IPS DF 19.7 (cell line): ENCODE measurements around the gene GREM1.

Experiments used
- DNase-seq: peaks from one replicate; pipeline ENCODE4 v3.0.0-alpha.2; 2013; ENCODE audit warnings: low read depth, low spot score

GREM1 gene

DNA sequence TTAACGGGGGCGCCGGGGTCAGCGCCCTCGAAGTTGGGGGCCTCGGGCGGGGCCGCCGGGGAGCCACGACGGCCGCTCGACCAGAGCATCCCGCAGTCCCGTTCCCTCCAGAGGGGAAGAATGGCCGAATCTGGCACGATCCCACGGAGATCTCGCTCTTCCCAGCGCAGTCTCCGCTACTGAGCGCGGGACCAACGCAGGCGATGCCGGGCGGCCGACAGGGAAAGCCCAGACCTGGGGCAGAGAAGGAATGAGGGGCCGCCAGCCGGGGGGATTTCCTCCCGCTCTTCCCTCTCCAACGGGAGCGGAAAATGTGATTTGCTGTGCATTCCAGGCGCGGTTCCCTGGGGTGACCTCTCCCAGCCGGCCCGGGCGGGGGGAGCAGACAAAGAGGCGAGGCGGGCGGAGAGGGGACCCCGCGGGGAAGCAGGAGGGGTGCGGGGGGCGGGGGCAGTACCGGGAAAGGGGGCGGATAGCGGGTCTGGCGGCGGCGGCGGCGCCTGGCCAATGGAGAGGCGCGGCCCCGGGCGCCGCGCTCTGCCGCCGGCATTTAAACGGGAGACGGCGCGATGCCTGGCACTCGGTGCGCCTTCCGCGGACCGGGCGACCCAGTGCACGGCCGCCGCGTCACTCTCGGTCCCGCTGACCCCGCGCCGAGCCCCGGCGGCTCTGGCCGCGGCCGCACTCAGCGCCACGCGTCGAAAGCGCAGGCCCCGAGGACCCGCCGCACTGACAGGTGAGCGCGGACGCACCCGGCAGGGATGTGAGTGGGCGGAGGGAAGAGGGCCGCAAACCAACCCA is at the start of gene GREM1:
Gene GREM1 (plus strand): TSS at position 579 of the 801 bp plus-strand sequence. CDS start 12,687 bp downstream, outside the sequence.
- no peak for DNase-seq

DNA sequence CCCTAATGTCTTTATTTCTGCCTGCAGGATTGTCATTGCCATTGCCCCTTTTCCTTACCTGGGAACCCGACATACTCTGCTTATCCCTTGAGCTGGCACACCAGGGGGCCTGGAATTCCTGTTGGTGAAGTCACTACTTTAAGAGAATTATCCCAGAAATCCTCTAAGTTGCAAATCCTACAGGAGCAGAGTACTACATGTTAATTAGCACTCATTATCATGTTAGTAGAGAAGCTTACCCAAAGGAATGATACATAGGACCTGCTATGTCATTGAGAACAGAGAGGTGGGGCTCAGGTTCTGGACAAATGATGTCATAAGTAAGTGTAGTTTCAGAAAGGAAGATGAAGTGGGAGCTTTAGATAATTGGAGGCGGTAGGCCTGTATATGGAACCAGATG is 48.9 kb upstream of the GREM1 start:
- peak; percentile 60 for DNase-seq

DNA sequence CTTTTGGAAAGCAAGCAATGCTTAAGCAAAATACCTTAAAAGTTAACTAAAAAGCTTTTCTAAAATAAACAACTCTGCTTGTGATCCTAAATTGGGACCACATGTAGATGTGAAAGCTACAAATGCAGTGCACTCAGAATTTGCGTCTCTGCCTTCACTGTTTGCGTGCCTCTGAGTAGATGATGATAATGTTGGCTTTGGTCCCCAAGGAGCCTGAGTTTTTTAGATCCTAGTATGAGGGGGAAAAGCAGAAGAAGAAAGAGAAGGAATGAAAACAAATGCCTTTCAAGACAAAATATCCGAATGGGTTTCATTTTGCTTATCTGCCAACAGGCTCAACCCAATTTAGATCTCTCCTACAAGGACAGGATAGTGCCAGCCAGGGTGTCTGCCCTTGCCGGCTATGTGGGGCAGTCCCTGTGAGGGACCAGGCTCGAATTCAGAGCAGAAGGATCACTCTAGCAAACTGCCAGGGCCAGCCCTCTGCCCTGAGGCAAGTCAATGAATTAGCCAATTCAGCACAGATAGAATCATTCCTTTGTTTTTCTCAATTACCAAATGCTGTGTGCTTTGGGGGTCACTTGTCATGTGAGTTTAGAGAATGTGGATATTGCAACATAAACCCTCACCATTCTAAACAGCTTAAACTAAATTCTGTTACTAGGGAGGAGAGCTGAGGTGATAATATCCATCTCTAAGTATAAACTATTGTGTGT is 47.8 kb upstream of the GREM1 start:
- no peak for DNase-seq

DNA sequence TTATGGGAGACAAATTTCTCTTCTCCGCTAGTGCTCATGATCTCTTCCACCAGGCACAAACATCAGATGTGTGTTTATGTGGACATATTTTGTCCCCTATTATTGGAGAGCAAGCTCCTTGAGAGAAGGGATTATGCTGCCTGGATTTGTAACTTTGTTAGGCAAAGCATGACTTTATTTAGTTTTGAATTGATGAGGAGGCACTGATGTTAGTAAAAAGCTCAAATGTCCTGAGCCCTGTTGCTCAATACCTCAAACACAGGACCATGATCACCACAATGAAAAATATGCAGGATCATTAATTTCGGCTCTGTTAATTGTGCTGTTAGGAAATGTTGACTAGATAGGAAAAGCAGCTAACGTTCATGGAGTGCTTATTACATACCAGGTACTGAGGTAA is 47.2 kb upstream of the GREM1 start:
- no peak for DNase-seq

DNA sequence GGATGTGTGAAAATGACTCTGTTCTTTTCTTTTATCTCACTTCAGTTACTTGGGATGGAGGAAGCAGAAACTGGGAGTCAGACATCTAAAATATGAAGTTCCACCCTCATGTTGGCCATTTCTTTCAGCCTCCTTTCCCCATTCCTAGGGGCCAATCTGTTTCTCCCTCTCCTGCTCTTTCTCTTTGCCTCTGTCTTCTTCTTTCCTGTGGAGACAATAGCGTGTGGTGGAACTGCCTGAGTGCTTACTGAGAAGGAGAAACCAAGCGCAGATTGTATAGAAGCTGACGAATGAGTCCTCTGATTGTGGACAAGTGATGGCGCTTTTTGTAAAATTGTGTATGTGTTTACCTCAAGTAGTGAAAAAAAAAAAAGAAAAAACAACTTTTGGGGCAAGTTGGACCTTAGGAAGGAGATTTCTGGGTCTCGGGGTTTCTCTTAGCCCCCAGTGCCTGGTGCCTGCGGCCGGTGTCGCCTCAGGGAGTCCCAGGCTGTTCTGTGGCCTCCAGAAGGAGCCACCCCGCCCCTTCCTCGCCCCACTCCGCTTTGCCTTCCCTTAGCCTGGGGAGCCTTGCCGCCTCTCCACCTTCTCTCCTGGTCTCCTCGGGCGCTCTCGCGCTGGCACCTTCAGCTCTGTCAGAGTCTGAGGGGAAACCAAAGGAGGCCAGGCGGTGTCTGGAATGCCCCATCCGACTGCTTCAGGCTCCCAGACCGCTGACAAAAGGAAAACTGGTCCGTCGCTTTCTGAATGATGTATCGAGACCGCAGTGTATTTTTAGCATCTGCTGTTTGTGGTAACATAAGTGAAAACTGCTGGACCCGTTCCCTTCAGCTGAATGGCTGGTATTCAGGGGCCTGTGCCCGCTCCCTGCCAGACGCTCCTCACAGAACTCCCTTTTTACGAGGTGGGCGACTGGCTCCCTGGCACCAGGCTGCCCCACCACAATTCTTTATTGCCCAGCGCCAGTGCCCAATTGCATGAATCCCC is 46.2 kb upstream of the GREM1 start:
- no peak for DNase-seq

DNA sequence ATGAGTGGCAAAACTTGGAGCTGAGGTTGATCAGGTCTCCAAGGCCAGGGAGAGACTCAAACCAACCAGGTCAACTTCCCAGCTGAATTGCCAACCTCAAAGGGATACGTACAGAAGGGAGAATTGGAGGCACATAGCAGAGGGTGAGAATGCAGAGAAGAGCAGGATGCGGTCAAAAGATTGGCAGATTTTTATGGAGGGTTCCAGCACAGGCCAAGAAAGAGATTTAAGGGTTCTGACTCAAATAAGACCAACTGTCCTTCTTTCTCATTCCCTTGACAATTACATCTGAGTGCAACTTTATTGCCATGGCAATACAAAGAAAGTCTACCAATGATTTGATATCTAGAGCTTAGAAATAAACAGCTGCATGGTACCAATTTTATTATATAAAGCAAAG is 43.1 kb upstream of the GREM1 start:
- no peak for DNase-seq

DNA sequence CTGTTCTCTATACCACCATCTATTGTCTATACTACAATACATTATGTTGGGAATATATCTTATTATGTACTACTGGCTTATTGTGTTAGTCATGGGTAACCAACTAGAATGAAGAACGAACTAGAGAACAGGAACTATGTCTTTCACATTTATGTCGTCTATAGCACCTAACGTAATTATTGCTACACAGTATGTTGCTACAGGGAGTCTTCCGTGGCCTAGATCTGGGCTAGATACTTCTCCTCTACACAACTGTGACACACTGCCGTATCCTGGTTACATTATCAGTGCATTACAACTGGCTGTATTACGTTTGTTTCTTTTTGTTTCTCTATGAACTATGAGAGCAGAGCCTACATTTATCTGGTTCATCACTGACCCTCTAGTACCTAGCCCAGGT is 42.3 kb upstream of the GREM1 start:
- no peak for DNase-seq

DNA sequence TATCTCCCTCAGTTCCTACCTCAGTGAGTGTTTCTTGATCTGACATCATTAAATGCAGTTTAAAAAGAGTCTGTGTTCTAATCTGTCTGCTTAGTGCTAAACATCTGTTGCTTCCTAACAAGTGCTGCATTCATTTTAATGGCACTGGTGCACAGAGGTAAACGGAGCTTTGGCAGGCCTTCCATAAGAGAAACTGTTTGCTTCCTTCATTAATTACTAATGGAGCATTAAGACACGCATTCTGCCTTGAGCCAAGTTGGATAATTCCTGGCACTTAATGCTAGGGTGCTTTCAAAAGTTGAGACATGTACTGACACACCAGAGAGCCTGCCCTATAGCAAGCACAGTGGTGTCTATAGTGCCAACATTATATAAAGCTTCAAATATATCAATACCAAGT is 41.6 kb upstream of the GREM1 start:
- no peak for DNase-seq

DNA sequence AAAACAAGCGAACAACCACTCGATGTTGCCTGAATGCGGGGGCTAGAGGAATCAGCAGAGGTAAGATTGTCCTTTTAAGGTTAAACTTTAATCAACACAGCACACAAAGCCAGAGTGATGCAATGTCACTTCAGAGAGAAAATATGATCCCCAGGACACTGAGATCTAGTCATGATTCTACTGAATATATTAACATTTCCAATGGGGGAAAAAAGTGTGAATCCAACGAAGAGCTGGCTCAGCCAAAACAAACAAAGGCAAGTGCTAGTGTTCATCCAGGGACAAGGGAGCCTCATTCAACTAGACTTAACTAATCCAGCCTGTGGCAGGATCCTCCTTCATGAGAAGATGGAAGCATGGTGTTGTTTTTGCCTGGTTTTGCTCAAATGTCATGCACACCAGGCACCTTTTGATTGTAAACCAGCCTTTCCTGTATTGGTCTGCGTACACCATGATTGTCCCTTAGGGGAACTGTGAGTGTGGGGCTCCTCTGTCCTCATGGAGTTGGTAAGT is 40.5 kb upstream of the GREM1 start:
- no peak for DNase-seq

DNA sequence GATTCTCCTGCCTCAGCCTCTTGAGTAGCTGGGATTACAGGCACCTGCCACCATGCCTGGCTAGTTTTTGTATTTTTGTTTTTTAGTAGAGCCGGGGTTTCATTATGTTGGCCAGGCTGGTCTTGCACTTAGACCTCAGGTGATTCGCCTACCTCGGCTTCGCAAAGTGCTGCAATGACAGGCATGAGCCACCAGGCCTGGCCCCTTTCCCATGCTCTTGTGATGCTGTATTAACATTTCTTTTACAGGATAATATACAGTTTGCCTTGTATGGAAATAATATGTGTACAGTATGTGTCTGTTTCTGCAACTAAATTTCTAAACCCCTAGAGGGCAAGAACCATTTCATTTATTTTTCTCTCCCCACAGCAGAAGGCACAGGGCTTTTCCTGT is 38.5 kb upstream of the GREM1 start:
- no peak for DNase-seq

DNA sequence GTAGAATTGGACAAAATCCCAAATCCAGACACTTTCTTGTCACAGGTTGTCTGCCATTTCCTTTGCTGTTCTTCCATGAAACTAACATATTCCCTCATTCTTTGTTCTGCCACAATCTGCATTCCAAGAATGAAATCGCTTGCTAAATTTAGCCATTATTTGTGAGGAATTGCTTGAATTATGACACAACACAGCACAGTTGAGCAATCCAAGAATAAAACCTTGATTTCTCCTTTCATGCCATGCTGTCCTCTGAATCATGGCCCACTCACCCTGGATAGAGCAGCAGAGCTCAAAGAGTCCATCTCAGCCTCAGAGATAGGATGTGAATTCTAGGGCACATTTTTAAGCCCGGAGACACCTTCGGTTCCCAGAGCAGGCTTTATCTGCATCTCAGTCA is 35.2 kb upstream of the GREM1 start:
- DNase-seq: no peak

DNA sequence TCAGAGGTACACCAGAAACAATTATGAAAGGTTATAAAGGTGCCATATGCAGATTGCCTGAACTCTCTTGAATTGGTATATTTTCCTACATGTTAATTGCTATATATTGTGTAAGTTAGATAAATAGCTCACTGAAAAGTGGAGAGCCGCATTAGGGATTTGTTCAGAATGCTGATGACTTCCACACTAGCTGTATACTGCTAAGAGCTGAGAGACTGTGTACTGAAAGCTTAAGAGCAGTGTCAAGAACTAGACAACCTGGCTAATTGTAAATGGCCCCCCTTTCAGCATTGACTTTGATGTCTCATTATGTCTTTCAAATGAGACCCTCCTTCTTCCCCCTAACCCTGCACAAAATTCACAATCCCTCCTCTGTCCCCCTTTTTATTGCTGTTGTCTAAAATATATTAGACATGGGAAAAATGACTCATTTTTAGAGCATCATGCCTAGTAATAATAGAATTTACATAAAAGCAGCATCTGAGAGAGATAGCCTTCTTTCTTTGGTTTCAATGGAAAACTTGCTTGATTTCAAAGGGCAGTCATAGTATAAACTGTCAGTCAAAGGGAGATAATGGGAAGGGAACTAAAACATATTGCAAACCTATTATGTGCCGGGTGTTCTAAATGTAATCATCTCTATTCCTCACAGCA is 34.7 kb upstream of the GREM1 start:
- DNase-seq: no peak

DNA sequence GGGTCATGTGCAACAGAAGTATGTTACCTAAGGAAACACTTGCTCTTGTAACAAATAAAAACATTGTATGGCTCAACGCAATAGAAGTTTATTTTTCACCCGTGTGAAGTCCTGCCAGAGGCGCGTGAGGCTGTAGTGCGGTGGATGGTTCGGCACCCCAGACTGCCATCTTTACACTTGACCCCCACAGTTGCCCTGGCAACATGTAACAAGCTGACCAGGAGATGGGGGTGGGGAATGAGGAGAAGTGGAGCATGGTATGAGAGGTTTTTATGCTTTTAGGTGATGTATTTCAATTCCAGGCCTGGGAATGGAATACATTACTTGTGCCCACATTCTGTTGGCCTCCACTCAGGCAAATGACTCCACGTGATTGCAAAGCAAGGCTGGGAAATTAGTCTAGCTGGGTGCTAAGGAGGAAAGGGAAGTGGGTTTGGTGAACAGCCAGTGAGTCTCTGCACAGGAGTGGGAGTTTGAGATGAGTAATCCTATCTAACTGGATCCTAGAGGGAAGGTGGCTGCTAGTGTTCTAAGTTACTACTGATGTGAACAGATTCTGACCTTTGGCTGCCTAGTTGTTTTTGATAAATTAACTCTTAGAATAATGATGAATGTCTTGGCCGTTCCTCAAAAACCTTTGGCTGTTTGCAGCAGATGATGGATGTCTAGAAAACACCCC is 33.8 kb upstream of the GREM1 start:
- no peak for DNase-seq

DNA sequence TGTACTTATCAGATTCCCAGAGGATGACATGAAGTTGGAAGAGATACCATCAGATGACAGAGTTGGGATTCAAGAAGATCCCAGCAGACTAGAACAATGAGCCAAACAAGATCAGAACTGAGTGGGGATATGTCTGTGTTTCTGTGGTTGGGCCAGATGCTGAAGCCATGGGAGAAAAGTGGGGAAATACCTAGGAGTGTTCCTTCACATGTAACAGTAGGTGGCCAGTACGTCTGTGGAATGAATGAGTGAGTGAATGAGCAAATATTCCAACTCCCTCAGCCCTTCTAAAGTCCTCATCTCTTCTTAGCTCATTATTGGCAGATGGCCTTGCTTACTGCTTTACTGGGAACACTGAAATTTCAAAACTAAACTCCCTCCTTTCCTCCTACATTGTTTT is 32.2 kb upstream of the GREM1 start:
- DNase-seq: no peak

DNA sequence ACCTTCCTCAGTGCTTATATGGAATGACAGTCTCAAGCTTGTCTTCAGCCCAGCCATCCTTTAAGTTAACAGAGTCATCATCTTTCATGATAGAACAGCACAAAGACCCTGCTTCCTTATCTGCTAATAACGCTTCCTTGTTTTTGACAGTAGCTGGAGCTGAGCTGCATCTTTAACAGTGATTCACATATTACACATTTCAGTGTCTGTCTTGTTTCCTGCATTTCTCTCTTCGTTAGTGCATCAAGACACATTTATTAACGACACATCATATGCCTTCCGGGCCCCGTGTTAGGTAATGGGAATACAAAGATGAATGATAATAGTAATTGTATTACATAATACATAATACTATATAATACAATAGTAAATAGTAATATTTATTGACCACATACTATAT is 30.2 kb upstream of the GREM1 start:
- DNase-seq: no peak

DNA sequence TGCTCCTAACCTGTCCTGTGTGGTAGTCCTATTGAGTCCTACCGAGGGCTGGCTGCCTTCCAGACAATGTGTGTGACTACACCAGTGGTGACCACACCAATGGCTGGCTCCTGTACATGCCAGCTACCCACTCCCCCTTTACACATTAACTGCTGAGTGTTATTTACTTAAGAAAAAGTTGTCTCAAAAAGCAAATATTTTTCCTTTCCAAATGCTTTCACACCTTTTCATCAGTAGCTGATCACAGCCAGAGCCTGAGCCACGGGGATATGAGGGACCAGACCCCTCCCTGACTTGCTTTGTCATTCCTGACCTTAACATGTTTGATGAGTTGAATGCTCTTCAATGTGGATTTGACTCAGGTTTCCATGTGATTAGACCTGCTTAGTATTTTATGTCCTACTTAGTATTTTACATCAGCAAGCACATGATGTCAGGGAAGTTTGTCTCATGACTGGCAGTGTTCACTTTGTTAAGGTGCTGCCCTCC is 29.6 kb upstream of the GREM1 start:
- no peak for DNase-seq

DNA sequence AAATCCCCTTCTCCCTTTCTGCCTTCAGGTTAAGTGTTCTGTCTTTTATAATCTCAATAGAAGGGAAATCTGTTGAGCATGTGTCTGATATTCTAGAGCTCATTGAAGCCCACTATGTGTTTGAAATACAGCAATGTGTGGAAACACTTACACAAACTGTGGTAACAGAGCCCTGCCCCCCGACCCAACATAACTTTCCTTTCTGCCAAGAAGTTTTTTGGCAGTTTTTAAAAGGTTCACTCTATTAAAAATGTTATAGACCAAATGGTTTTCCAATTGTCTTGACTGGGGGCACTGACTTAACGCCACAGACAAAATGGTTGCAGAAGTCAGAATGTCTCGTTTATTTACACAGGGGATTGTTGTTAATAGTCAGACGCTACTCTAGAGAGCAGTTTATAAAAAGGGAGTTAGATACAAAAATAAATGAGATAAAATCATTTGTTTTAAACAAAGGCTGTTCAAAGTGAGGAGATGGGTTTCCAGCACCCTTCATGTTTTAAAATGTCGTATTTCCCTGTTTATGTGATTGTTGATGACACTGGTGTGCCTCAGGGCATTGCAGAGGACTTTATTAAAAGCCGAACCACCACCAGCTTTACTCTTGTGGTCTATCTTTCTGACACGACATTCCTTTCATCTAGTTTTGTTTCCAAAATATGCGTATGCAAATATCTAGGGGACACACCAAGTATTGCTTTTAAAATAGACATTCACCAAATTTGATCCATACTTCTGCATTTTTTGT is 26.7 kb upstream of the GREM1 start:
- DNase-seq: no peak

DNA sequence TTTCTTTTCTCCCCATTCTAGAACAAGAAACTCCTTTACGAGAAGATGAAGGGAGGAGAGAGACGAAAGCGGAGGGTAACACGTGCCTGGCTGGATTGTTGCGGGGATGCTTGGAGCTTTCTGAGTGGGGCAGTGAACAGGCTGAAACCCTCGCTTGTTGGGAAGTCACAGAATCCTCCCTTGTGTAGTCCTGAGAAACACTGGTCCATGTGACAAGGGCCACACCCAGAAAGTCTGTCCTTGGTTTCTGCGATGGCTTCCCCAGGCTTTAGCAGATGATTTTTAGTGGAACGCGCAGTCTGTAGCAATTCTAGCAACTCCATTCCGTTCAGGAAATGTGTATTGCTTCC is 26.1 kb upstream of the GREM1 start:
- no peak for DNase-seq

DNA sequence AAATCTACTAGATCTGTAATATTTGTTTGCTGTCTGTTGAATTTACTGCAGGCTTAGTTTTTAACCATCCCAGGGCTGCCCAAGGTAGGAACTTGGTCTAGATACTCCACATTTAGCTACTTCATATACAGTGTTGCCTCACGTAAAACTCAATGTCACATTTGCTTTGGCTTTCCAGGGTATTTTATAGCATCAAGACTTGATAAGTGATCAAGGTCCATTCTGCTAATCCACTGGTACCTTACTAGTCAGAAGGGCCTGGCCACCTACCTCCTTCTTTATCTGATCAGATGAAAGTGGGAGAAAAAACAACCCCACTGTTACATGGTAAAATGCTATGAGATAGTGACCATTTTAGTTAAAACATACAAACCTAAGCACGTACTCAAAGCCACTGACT is 25.5 kb upstream of the GREM1 start:
- no peak for DNase-seq
